IMR-90 (cell line): ENCODE measurements around the gene WWP2. TPM values are rescaled to one million over a fixed set of nuclear protein-coding genes. Genes with fewer than 3 reads are reported as not detected.

Source experiments
- ATAC-seq: fragments of 200-7000 bp; cut with Tn5 transposase; 2 replicates; pipeline ENCODE4 v1.9.1; 2020; ENCODE audit warnings: low read depth, mild to moderate bottlenecking, moderate library complexity
- BruUV-seq: library from RNA; stranded (reverse); fragments of 400-500 nt; replicated peaks from 2 replicates; lab custom pipeline; 2021; lab: Mats Ljungman, UMichigan
- CTCF ChIA-PET: fragments of 300-600 bp; formaldehyde crosslinking; extraction: SDS; loops from one replicate; lab custom pipeline; 2021; ENCODE audit warnings: antibody characterized with exemption; lab: Yijun Ruan, JAX
- POLR2A ChIA-PET: fragments of 300-600 bp; sonication (Branson Sonifier 250); formaldehyde crosslinking; loops from one replicate; lab custom pipeline; 2022; ENCODE audit warnings: antibody characterized with exemption; ENCODE audit not compliant: unreplicated experiment; lab: Charles Lee
- DNase-seq: peaks from one replicate; pipeline ENCODE4 v3.0.0; 2013
- H2AFZ ChIP-seq: replicated peaks from 2 replicates; pipeline ENCODE3; 2013; ENCODE audit warnings: low read length, mild to moderate bottlenecking; ENCODE audit not compliant: poor library complexity
- H2AK5ac ChIP-seq: 2 replicates; pipeline ENCODE4 v1.6.1; 2013; ENCODE audit warnings: low read depth, low read length, inconsistent platforms
- H2AK9ac ChIP-seq: replicated peaks from 2 replicates; pipeline ENCODE3; 2013; ENCODE audit warnings: mild to moderate bottlenecking, low read depth, low read length, moderate library complexity; ENCODE audit not compliant: poor library complexity
- H2BK120ac ChIP-seq: 2 replicates; pipeline ENCODE4 v1.6.1; 2013; ENCODE audit warnings: low read depth, low read length, inconsistent platforms
- H2BK15ac ChIP-seq: 3 replicates; pipeline ENCODE4 v1.6.1; 2013; ENCODE audit warnings: low read depth, low read length, inconsistent platforms
- H2BK20ac ChIP-seq: 2 replicates; pipeline ENCODE4 v1.6.1; 2013; ENCODE audit warnings: low read depth, mild to moderate bottlenecking, inconsistent platforms, low read length, moderate library complexity
- H2BK5ac ChIP-seq: 2 replicates; pipeline ENCODE4 v1.6.1; 2013; ENCODE audit warnings: mild to moderate bottlenecking, low read depth, low read length, inconsistent platforms; ENCODE audit not compliant: poor library complexity, severe bottlenecking
- H3K14ac ChIP-seq: replicated peaks from 2 replicates; pipeline ENCODE4 v1.6.1; 2013; ENCODE audit warnings: low read depth, low read length, inconsistent platforms
- H3K18ac ChIP-seq: 2 replicates; pipeline ENCODE4 v1.6.1; 2013; ENCODE audit warnings: low read depth, low read length, control low read depth
- H3K23ac ChIP-seq: 2 replicates; pipeline ENCODE4 v1.6.1; 2013; ENCODE audit warnings: low read depth, low read length, inconsistent platforms
- H3K27ac ChIP-seq: 2 replicates; pipeline ENCODE4 v1.5.1; 2013; ENCODE audit warnings: mild to moderate bottlenecking, control low read depth, low read length; ENCODE audit not compliant: insufficient read depth
- H3K27me3 ChIP-seq: 2 replicates; pipeline ENCODE4 v1.6.1; 2013; ENCODE audit warnings: low read length; ENCODE audit not compliant: control insufficient read depth, insufficient read depth
- H3K36me3 ChIP-seq: 2 replicates; pipeline ENCODE4 v1.6.1; 2013; ENCODE audit warnings: low read length, mixed read lengths; ENCODE audit not compliant: control insufficient read depth, insufficient read depth
- H3K4ac ChIP-seq: 2 replicates; pipeline ENCODE4 v1.6.1; 2013; ENCODE audit warnings: low read depth, low read length, inconsistent platforms
- H3K4me1 ChIP-seq: 2 replicates; pipeline ENCODE4 v1.6.1; 2013; ENCODE audit warnings: low read length, mixed read lengths; ENCODE audit not compliant: control insufficient read depth, insufficient read depth
- H3K4me2 ChIP-seq: 2 replicates; pipeline ENCODE4 v1.6.1; 2013; ENCODE audit warnings: low read depth, mild to moderate bottlenecking, control low read depth, low read length, moderate library complexity
- H3K4me3 ChIP-seq: 2 replicates; pipeline ENCODE4 v1.5.1; 2013; ENCODE audit warnings: low read depth, mild to moderate bottlenecking, control low read depth, low read length, moderate library complexity; ENCODE audit not compliant: insufficient read depth
- H3K56ac ChIP-seq: 2 replicates; pipeline ENCODE4 v1.6.1; 2013; ENCODE audit warnings: low read length, inconsistent platforms; ENCODE audit not compliant: insufficient read depth; ENCODE audit errors: extremely low read depth
- H3K79me1 ChIP-seq, 2 experiments: 2 replicates each; pipeline ENCODE4 v1.6.1; 2013; ENCODE audit warnings: low read length in 2 of 2, inconsistent platforms in 1 of 2, low read depth in 1 of 2
- H3K9ac ChIP-seq: 2 replicates; pipeline ENCODE4 v1.6.1; 2013; ENCODE audit warnings: low read depth, low read length, control low read depth
- H3K9me1 ChIP-seq: 2 replicates; pipeline ENCODE4 v1.6.1; 2013; ENCODE audit warnings: low read length, inconsistent platforms; ENCODE audit not compliant: insufficient read depth
- H3K9me3 ChIP-seq: 2 replicates; pipeline ENCODE4 v1.6.1; 2013; ENCODE audit warnings: low read length; ENCODE audit not compliant: control insufficient read depth, insufficient read depth
- H4K20me1 ChIP-seq: 2 replicates; pipeline ENCODE4 v1.6.1; 2013; ENCODE audit warnings: low read length, inconsistent platforms; ENCODE audit not compliant: insufficient read depth
- H4K5ac ChIP-seq: 2 replicates; pipeline ENCODE4 v1.6.1; 2013; ENCODE audit warnings: mild to moderate bottlenecking, low read depth, low read length, control low read depth
- H4K8ac ChIP-seq, 2 experiments: 2 replicates each; pipeline ENCODE4 v1.6.1; 2013; ENCODE audit warnings: low read depth in 2 of 2, low read length in 2 of 2, control low read depth in 1 of 2, inconsistent platforms in 1 of 2
- H4K91ac ChIP-seq: 2 replicates; pipeline ENCODE4 v1.6.1; 2013; ENCODE audit warnings: low read depth, low read length, inconsistent platforms; ENCODE audit not compliant: insufficient read depth
- CEBPB ChIP-seq: IDR thresholded peaks from 2 replicates; pipeline ENCODE4 v1.6.1; 2012; ENCODE audit warnings: low read depth, low read length, improper control_type of control experiment
- CHD1 ChIP-seq: IDR thresholded peaks from 2 replicates; pipeline ENCODE4 v1.6.1; 2012; ENCODE audit warnings: low read depth, low read length, improper control_type of control experiment
- MAFK ChIP-seq: IDR thresholded peaks from 2 replicates; pipeline ENCODE4 v1.6.1; 2012; ENCODE audit warnings: low read depth, low read length, improper control_type of control experiment
- MXI1 ChIP-seq: IDR thresholded peaks from 2 replicates; pipeline ENCODE4 v1.6.1; 2012; ENCODE audit warnings: low read depth, mild to moderate bottlenecking, low read length, moderate library complexity, borderline replicate concordance
- RAD21 ChIP-seq: IDR thresholded peaks from 2 replicates; pipeline ENCODE4 v1.6.1; 2012; ENCODE audit warnings: low read length, improper control_type of control experiment
- RCOR1 ChIP-seq: IDR thresholded peaks from 2 replicates; pipeline ENCODE4 v1.6.1; 2012; ENCODE audit warnings: mild to moderate bottlenecking, low read length, improper control_type of control experiment; ENCODE audit not compliant: insufficient replicate concordance
- RFX5 ChIP-seq: IDR thresholded peaks from 2 replicates; pipeline ENCODE4 v1.8.0; 2012; ENCODE audit warnings: low read depth, mild to moderate bottlenecking, low read length, moderate library complexity
- SMC3 ChIP-seq: fragments of 150-350 bp; IDR thresholded peaks from 2 replicates; pipeline ENCODE4 v1.6.1; 2016; ENCODE audit warnings: low read depth, mild to moderate bottlenecking, antibody characterized with exemption, low read length, moderate library complexity
- WGBS, 2 experiments: methylation state at CpG; one replicate each; pipeline versions ENCODE4 v1.1.5 to v1.1.7; 2013; ENCODE audit warnings: missing lambda C conversion rate in 2 of 2; ENCODE audit not compliant: insufficient read length in 1 of 2; ENCODE audit errors: extremely low coverage in 2 of 2; 5-methylcytosine and 5-hydroxymethylcytosine counted together
- dilution Hi-C: fragments of 300-500 bp; cut with HindIII; formaldehyde crosslinking; loops from one replicate; pipeline ENCODE4 v1.14.3; 2018; ENCODE audit warnings: low sequenced_read_pairs; ENCODE audit not compliant: unreplicated experiment
- in situ Hi-C: fragments of 300-500 bp; cut with MboI; formaldehyde crosslinking; loops from 3 replicates; pipeline ENCODE4 v1.14.3; 2019; ENCODE audit warnings: low sequenced_read_pairs, inconsistent platforms, mixed read lengths
- intact Hi-C: fragments of 100-400 bp; cut with micrococcal nuclease; formaldehyde crosslinking; loops from 2 replicates; pipeline ENCODE4 v1.10.0; 2022
- polyA plus RNA-seq, 3 experiments: library from polyadenylated mRNA; depleted of rRNA; stranded (reverse); fragments of >200 nt; gene quantifications; 2 replicates each; pipeline ENCODE4 v1.2.3, GENCODE V29; 2012; ENCODE audit warnings: low replicate concordance in 1 of 3
- total RNA-seq: library from RNA; depleted of rRNA; stranded (reverse); fragments of >200 nt; gene quantifications from 2 replicates; pipeline ENCODE4 v1.2.3, GENCODE V29; 2012
- TF ChIP-seq, protein P1 (sequence below): fragments of 150-350 bp; IDR thresholded peaks from 2 replicates; pipeline ENCODE4 v1.6.1; 2016; ENCODE audit warnings: low read depth, mild to moderate bottlenecking, low read length, moderate library complexity, borderline replicate concordance
- TF ChIP-seq, protein P2 (sequence below): conservative IDR thresholded peaks from 2 replicates; pipeline ENCODE4 v1.5.1; 2012; ENCODE audit warnings: mild to moderate bottlenecking, low read depth, low read length, improper control_type of control experiment

Gene WWP2
- total and polyA plus RNA-seq, 2 of the 4 experiments (the other 2 are of a cell fraction), result 12.7 to 13.7 TPM

DNA sequence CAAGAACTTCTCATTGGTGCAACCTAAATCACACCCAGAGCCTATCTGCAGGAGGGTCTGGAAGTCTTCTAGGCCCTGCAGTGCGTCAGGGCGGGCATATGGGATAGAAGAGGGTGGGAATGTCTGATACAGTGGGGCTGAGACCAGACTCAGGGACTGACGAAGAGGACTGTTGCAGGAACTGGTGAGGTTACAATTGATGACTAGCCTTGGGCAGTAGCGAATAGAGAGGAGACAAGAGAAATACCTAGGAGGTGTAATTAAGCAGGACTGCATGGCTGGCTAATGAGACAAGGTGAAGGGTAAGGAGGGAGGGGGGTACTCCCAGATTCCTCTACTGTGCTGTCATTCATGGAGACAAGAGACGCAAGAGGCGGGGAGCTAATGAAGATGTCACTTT lies 91.3 kb downstream of the WWP2 start:
- Histone ChIP-seq H3K9ac (no peak overlapping the region), H4K20me1 (no peaks in the 10 kb centered on the region; the same call in 1 of the 2 replicates), H3K27me3 (no peaks in the 10 kb centered on the region), H2AK5ac (no peak overlapping the region), H3K27ac (no peak overlapping the region), H3K14ac (no peak overlapping the region), H3K56ac (no peak overlapping the region), H3K4me1 (peaks cover 3% of the 10 kb centered on the region), H2AK9ac (no peak overlapping the region), H2AFZ (no peak overlapping the region), H3K4me3 (no peak overlapping the region), H2BK20ac (no peak overlapping the region), H4K8ac (no peak overlapping the region), H4K5ac (no peak overlapping the region), H3K4me2 (no peak overlapping the region), H3K79me1 (peaks cover 3 to 31% of the 10 kb centered on the region in 2 experiments; a peak in 2 of 4 replicates), H2BK5ac (no peak overlapping the region), H3K36me3 (no peaks in the 10 kb centered on the region), H3K4ac (no peak overlapping the region), H4K91ac (no peak overlapping the region), H3K23ac (no peak overlapping the region), H3K9me1 (peaks cover 15% of the 10 kb centered on the region), H3K18ac (no peak overlapping the region), H3K9me3 (no peaks in the 10 kb centered on the region), H2BK15ac (no peak overlapping the region), H2BK120ac (no peak overlapping the region)
- dilution Hi-C loops, result no loop called here
- in situ Hi-C loops, result no loop called here
- CTCF ChIA-PET, result no interaction called here
- BruUV-seq, result no TSS peak
- no peak for ATAC-seq
- no peak for TF ChIP-seq SMC3
- no peak for TF ChIP-seq MXI1
- TF ChIP-seq, protein P1, sequence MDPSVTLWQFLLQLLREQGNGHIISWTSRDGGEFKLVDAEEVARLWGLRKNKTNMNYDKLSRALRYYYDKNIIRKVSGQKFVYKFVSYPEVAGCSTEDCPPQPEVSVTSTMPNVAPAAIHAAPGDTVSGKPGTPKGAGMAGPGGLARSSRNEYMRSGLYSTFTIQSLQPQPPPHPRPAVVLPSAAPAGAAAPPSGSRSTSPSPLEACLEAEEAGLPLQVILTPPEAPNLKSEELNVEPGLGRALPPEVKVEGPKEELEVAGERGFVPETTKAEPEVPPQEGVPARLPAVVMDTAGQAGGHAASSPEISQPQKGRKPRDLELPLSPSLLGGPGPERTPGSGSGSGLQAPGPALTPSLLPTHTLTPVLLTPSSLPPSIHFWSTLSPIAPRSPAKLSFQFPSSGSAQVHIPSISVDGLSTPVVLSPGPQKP, result no peak
- TF ChIP-seq RAD21, result no peak
- TF ChIP-seq, protein P2, sequence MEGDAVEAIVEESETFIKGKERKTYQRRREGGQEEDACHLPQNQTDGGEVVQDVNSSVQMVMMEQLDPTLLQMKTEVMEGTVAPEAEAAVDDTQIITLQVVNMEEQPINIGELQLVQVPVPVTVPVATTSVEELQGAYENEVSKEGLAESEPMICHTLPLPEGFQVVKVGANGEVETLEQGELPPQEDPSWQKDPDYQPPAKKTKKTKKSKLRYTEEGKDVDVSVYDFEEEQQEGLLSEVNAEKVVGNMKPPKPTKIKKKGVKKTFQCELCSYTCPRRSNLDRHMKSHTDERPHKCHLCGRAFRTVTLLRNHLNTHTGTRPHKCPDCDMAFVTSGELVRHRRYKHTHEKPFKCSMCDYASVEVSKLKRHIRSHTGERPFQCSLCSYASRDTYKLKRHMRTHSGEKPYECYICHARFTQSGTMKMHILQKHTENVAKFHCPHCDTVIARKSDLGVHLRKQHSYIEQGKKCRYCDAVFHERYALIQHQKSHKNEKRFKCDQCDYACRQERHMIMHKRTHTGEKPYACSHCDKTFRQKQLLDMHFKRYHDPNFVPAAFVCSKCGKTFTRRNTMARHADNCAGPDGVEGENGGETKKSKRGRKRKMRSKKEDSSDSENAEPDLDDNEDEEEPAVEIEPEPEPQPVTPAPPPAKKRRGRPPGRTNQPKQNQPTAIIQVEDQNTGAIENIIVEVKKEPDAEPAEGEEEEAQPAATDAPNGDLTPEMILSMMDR, result no peak
- TF ChIP-seq CHD1, result no peak
- no peak for TF ChIP-seq RFX5
- TF ChIP-seq MAFK, result no peak
- TF ChIP-seq CEBPB, result no peak
- no peak for TF ChIP-seq RCOR1
- intact Hi-C loops, result no loop called here
- POLR2A ChIA-PET, result no interaction called here
- DNase-seq, result no peak
- WGBS, 2 experiments, result 100% methylated on average over 2 of the region's 6 CpGs; no CpG with 5 or more reads in 1 of the 2 experiments
